ENCODE results near the gene GTPBP1.

Gene GTPBP1

GRCh38 chr22:38734421-38735100 is 28.8 kb downstream of the GTPBP1 start:
- Histone ChIP-seq H4K20me1 (ENCODE audit: control insufficient read depth, insufficient read depth, low read depth, low read length) (no peaks in the 10 kb centered on the region), H3K4me2 (ENCODE audit: low read length) (no peak overlapping the region), H3K9me2 (replicated peaks; ENCODE audit: control insufficient read depth, low read length) (no peaks in the 10 kb centered on the region), H3K4me3 (ENCODE audit: low read length) (no peak overlapping the region), H3F3A (ENCODE audit: control insufficient read depth, insufficient read depth) (no peaks in the 10 kb centered on the region; the same call in 1 of the 2 replicates), H3K4me1 (ENCODE audit: control insufficient read depth, low read length) (no peaks in the 10 kb centered on the region), H3K36me3 (ENCODE audit: control insufficient read depth, low read length) (peaks cover 96% of the 10 kb centered on the region), H3K27ac (ENCODE audit: low read depth, low read length) (no peak overlapping the region), H3K27me3 (ENCODE audit: control insufficient read depth, low read length) (no peaks in the 10 kb centered on the region), H3K79me2 (ENCODE audit: control insufficient read depth, low read length) (no peaks in the 10 kb centered on the region), H3K9me3 (ENCODE audit: control insufficient read depth, insufficient read depth, low read length) (no peaks in the 10 kb centered on the region)
- TF ChIP-seq CTCF (IDR thresholded peaks at IDR 0.05; ENCODE audit: low read depth, low read length, poor library complexity, severe bottlenecking): no peak
- TF ChIP-seq EZH2phosphoT487 (IDR thresholded peaks at IDR 0.05; ENCODE audit: borderline replicate concordance, low read length): no peak

GRCh38 chr22:38735126-38735464 is 29.4 kb downstream of the GTPBP1 start:
- Histone ChIP-seq H3K9me3 (ENCODE audit: control insufficient read depth, insufficient read depth, low read length) (no peaks in the 10 kb centered on the region), H4K20me1 (ENCODE audit: control insufficient read depth, insufficient read depth, low read depth, low read length) (no peaks in the 10 kb centered on the region), H3K4me3 (ENCODE audit: low read length) (no peak overlapping the region), H3K27me3 (ENCODE audit: control insufficient read depth, low read length) (no peaks in the 10 kb centered on the region), H3K4me1 (ENCODE audit: control insufficient read depth, low read length) (no peaks in the 10 kb centered on the region), H3K4me2 (ENCODE audit: low read length) (no peak overlapping the region), H3K79me2 (ENCODE audit: control insufficient read depth, low read length) (no peaks in the 10 kb centered on the region), H3K9me2 (replicated peaks; ENCODE audit: control insufficient read depth, low read length) (no peaks in the 10 kb centered on the region), H3K36me3 (ENCODE audit: control insufficient read depth, low read length) (peaks cover 96% of the 10 kb centered on the region), H3F3A (ENCODE audit: control insufficient read depth, insufficient read depth) (no peaks in the 10 kb centered on the region; the same call in 1 of the 2 replicates), H3K27ac (ENCODE audit: low read depth, low read length) (no peak overlapping the region)
- TF ChIP-seq CTCF (IDR thresholded peaks at IDR 0.05; ENCODE audit: low read depth, low read length, poor library complexity, severe bottlenecking) (no peak), EZH2phosphoT487 (IDR thresholded peaks at IDR 0.05; ENCODE audit: borderline replicate concordance, low read length) (no peak)

GRCh38 chr22:38735465-38736256 is 29.9 kb downstream of the GTPBP1 start:
- Histone ChIP-seq H3K4me2 (ENCODE audit: low read length) (no peak overlapping the region), H3K27ac (ENCODE audit: low read depth, low read length) (no peak overlapping the region), H3K9me2 (replicated peaks; ENCODE audit: control insufficient read depth, low read length) (no peaks in the 10 kb centered on the region), H4K20me1 (ENCODE audit: control insufficient read depth, insufficient read depth, low read depth, low read length) (no peaks in the 10 kb centered on the region), H3K36me3 (ENCODE audit: control insufficient read depth, low read length) (peaks cover 97% of the 10 kb centered on the region), H3K79me2 (ENCODE audit: control insufficient read depth, low read length) (no peaks in the 10 kb centered on the region), H3K27me3 (ENCODE audit: control insufficient read depth, low read length) (no peaks in the 10 kb centered on the region), H3K9me3 (ENCODE audit: control insufficient read depth, insufficient read depth, low read length) (no peaks in the 10 kb centered on the region), H3F3A (ENCODE audit: control insufficient read depth, insufficient read depth) (no peaks in the 10 kb centered on the region; the same call in 1 of the 2 replicates), H3K4me3 (ENCODE audit: low read length) (no peak overlapping the region), H3K4me1 (ENCODE audit: control insufficient read depth, low read length) (no peaks in the 10 kb centered on the region)
- no peak for TF ChIP-seq EZH2phosphoT487 (IDR thresholded peaks at IDR 0.05; ENCODE audit: borderline replicate concordance, low read length)

GRCh38 chr22:38736257-38736570 is 30.5 kb downstream of the GTPBP1 start:
- Histone ChIP-seq H3K79me2 (ENCODE audit: control insufficient read depth, low read length) (no peaks in the 10 kb centered on the region), H3K4me1 (ENCODE audit: control insufficient read depth, low read length) (no peaks in the 10 kb centered on the region), H3K27me3 (ENCODE audit: control insufficient read depth, low read length) (no peaks in the 10 kb centered on the region), H3K4me3 (ENCODE audit: low read length) (no peak overlapping the region), H3F3A (ENCODE audit: control insufficient read depth, insufficient read depth) (no peaks in the 10 kb centered on the region; the same call in 1 of the 2 replicates), H3K9me2 (replicated peaks; ENCODE audit: control insufficient read depth, low read length) (no peaks in the 10 kb centered on the region), H4K20me1 (ENCODE audit: control insufficient read depth, insufficient read depth, low read depth, low read length) (no peaks in the 10 kb centered on the region), H3K9me3 (ENCODE audit: control insufficient read depth, insufficient read depth, low read length) (no peaks in the 10 kb centered on the region), H3K36me3 (ENCODE audit: control insufficient read depth, low read length) (peaks cover 97% of the 10 kb centered on the region), H3K4me2 (ENCODE audit: low read length) (no peak overlapping the region), H3K27ac (ENCODE audit: low read depth, low read length) (no peak overlapping the region)
- TF ChIP-seq EZH2phosphoT487 (IDR thresholded peaks at IDR 0.05; ENCODE audit: borderline replicate concordance, low read length) (no peak), CTCF (IDR thresholded peaks at IDR 0.05; ENCODE audit: low read depth, low read length, poor library complexity, severe bottlenecking) (no peak)
